ENCODE results near the gene HDHD3. TPM values are rescaled to one million over a fixed set of nuclear protein-coding genes. Genes with fewer than 3 reads are reported as not detected.
A peak's percentile ranks its signal among the peaks of the same experiment; 100 is the strongest.
"Not testable (repeated sequence)": the region's sequence is repeated elsewhere in the genome, so short reads cannot be mapped to it uniquely, and the experiment has no call there.

Gene HDHD3
- polyA plus RNA-seq, 4 donors, result 96.9 to 370 (median 210) TPM

DNA sequence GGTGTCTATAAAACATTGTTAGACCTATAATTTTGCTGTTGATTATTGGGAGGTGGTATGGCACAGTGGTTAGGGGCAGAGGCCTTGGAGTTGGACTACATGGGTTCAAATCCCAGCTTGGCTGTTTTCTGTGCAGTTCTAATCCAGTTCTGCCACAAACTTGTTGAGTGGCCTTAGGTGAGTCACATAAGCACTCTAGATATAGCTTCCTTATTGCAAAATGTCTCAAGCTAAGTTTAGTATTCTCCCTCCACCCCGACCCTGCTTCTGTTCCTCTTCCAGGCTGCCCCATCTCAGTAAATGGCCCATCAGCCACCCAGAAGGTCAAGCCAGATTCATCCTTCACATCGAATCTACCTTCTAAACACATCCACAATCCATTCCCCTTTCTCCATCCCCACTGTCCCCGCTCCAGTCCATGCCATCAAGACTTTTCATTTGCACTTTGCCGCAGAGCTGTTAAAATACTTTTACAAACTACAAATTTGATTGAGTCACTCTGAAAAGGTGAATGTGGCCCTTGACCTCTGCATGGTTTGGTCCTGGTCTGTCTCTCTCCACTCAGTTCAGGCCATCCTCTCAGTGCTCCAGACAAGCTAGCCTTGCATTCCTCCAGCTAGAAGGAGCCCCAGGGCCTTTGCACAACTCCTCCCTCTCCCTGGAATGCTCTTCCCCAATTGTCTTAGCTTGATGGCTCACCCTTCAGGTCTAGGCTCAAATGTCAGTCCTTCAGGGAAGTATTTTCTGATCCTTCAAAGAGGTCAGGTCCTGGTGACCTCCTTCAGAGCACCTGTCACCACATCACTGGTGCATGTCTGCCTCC, 10.0 kb upstream of the HDHD3 start:
- H3K27me3 ChIP-seq (ENCODE audit: control insufficient read depth in 3 of 3, insufficient read depth in 3 of 3, low read length in 3 of 3), result no peaks in the 10 kb centered on the region
- FAIRE-seq (no peak), DNase-seq (no peak)
- H3K4me3 ChIP-seq (ENCODE audit: low read depth in 1 of 3, low read length in 3 of 3), result no peak overlapping the region
- peaks cover 0 to 55% (median 4%) of the 10 kb centered on the region in 3 donors for H3K36me3 ChIP-seq (ENCODE audit: control insufficient read depth in 3 of 3, insufficient read depth in 2 of 3, low read depth in 1 of 3, low read length in 3 of 3)
- peaks cover 5 to 56% (median 7%) of the 10 kb centered on the region in 3 donors for H3K4me1 ChIP-seq (ENCODE audit: control insufficient read depth in 3 of 3, insufficient read depth in 2 of 3, low read depth in 1 of 3, low read length in 2 of 3)
- peak overlapping the region; percentile 32 to 77 (median 71) for H3K27ac ChIP-seq (ENCODE audit: low read depth in 1 of 3, low read length in 2 of 3)
- 82 to 88% (median 84%) methylated on average over 4 of the region's 4 CpGs for WGBS, 3 donors
- no peaks in the 10 kb centered on the region for H3K9me3 ChIP-seq (ENCODE audit: control insufficient read depth in 2 of 2, insufficient read depth in 1 of 2, low read depth in 1 of 2, low read length in 1 of 2)

DNA sequence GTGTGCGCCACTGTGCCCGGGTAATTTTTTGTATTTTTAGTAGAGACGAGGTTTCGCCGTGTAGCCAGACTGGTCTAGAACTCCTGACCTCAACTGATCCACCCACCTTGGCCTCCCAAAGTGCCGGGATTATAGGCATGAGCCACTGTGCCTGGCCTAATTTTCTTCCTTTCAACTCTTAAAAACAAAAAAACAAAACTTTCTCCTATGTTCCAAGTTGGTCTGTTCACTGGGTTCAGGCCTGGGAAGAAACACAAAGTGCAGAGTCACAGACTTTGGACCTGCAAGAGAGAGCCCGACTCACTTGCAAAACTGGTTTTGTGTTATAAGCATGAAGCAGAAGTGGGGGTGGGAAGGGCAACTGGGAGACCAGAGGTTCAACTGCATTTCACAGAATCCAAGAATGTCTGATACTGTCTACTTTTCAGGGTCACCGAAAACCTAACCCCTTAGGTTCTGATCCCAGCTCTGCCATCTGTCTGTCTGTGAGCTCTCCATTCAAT, 5.2 kb upstream of the HDHD3 start:
- 14 to 64% (median 30%) methylated on average over 8 of the region's 8 CpGs for WGBS, 3 donors
- no peak for FAIRE-seq

DNA sequence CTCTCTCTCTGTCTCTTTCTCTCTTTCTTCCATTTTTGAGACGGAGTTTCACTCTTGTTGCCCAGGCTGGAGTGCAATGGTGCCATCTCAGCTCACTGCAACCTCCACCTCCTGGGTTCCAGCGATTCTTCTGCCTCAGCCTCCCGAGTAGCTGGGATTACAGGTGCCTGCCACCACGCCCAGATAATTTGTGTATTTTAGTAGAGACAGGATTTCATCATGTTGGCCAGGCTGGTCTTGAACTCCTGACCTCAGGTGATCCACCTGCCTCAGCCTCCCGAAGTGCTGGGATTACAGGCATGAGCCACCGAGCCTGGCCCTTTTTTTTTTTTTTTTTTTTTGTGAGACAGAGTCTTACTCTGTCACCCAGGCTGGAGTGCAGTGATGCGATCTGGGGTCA, 4.7 kb upstream of the HDHD3 start:
- FAIRE-seq; H3K27me3 ChIP-seq (ENCODE audit: control insufficient read depth in 3 of 3, insufficient read depth in 3 of 3, low read length in 3 of 3); H3K9me3 ChIP-seq (ENCODE audit: control insufficient read depth in 2 of 2, insufficient read depth in 1 of 2, low read depth in 1 of 2, low read length in 1 of 2); DNase-seq; H3K36me3 ChIP-seq (ENCODE audit: control insufficient read depth in 3 of 3, insufficient read depth in 2 of 3, low read depth in 1 of 3, low read length in 3 of 3); H3K4me3 ChIP-seq (ENCODE audit: low read depth in 1 of 3, low read length in 3 of 3): not testable (repeated sequence)
- Histone ChIP-seq H3K27ac (ENCODE audit: low read depth in 1 of 3, low read length in 2 of 3) (peak overlapping the region; percentile 81 to 94 (median 82)), H3K4me1 (ENCODE audit: control insufficient read depth in 3 of 3, insufficient read depth in 2 of 3, low read depth in 1 of 3, low read length in 2 of 3) (peaks cover under 1 to 54% (median 6%) of the 10 kb centered on the region in 3 donors)
- 17 to 65% (median 28%) methylated on average over 6 to 7 of the region's 7 CpGs for WGBS, 3 donors

More for the DNA sequence above, 5.2 kb upstream of the HDHD3 start:
- peak; percentile 95 to 97 for DNase-seq
- no peak overlapping the region for H3K4me3 ChIP-seq (ENCODE audit: low read depth in 1 of 3, low read length in 3 of 3)
- H3K9me3 ChIP-seq (ENCODE audit: control insufficient read depth in 2 of 2, insufficient read depth in 1 of 2, low read depth in 1 of 2, low read length in 1 of 2), result no peaks in the 10 kb centered on the region
- H3K4me1 ChIP-seq (ENCODE audit: control insufficient read depth in 3 of 3, insufficient read depth in 2 of 3, low read depth in 1 of 3, low read length in 2 of 3), result peaks cover 6 to 59% (median 8%) of the 10 kb centered on the region in 3 donors
- H3K27ac ChIP-seq (ENCODE audit: low read depth in 1 of 3, low read length in 2 of 3), result peak overlapping the region; percentile 81 to 94 (median 82)
- peaks cover 0 to 10% (median 0%) of the 10 kb centered on the region in 3 donors for H3K36me3 ChIP-seq (ENCODE audit: control insufficient read depth in 3 of 3, insufficient read depth in 2 of 3, low read depth in 1 of 3, low read length in 3 of 3)
- H3K27me3 ChIP-seq (ENCODE audit: control insufficient read depth in 3 of 3, insufficient read depth in 3 of 3, low read length in 3 of 3), result no peaks in the 10 kb centered on the region

DNA sequence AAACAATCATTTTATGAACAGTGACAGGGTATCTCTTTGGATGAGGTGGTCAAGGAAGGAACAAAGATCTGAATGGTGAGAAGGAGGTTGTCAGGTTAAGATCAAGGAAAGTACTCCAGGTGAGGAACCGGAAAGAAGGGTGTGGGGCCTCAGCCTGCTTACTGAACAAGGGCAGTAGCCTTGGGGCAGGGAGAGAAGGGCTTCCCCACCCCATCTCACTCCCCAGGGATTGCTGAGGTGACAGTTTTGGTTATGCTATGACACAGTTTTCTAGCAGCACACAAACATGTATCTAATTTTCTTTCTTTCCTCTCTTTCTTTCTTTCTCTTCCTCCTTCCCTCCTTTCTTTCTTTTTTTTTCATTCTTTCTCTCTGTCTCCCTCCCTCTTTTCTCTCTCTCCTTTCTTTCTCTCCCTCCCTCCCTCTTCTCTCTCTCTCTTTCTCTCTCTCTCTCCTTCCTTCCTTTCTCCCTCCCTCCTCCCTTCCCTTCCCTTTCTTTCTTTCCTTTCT, 4.1 kb upstream of the HDHD3 start:
- peak; percentile 56 to 77 for DNase-seq
- Histone ChIP-seq H3K9me3 (ENCODE audit: control insufficient read depth in 2 of 2, insufficient read depth in 1 of 2, low read depth in 1 of 2, low read length in 1 of 2) (no peaks in the 10 kb centered on the region), H3K4me1 (ENCODE audit: control insufficient read depth in 3 of 3, insufficient read depth in 2 of 3, low read depth in 1 of 3, low read length in 2 of 3) (peaks cover 0 to 49% (median 4%) of the 10 kb centered on the region in 3 donors), H3K36me3 (ENCODE audit: control insufficient read depth in 3 of 3, insufficient read depth in 2 of 3, low read depth in 1 of 3, low read length in 3 of 3) (peaks cover 0 to 4% (median 0%) of the 10 kb centered on the region in 3 donors), H3K27me3 (ENCODE audit: control insufficient read depth in 3 of 3, insufficient read depth in 3 of 3, low read length in 3 of 3) (no peaks in the 10 kb centered on the region), H3K27ac (ENCODE audit: low read depth in 1 of 3, low read length in 2 of 3) (peak overlapping the region; percentile 68 to 94 (median 78)), H3K4me3 (ENCODE audit: low read depth in 1 of 3, low read length in 3 of 3) (no peak overlapping the region)
- no peak for FAIRE-seq
- 8 to 42% (median 15%) methylated on average over 1 of the region's 1 CpG for WGBS, 3 donors

DNA sequence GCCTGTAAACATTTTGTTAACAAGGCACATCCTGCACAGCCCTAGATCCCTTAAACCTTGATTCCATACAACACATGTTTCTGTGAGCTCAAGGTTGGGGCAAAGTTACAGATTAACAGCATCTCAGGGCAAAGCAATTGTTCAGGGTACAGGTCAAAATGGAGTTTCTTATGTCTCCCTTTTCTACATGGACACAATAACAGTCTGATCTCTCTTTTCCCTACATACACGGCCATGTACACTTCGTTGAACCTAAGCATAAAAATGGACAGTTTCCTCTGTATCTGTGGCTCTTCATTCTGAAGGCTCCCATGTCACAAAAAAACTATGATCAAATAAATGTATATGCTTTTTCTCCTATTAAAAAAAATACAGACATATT, 3.0 kb upstream of the HDHD3 start:
- WGBS, 3 donors, result 17 to 61% (median 53%) methylated on average over 2 of the region's 2 CpGs
- H3K4me3 ChIP-seq (ENCODE audit: low read depth in 1 of 3, low read length in 3 of 3); DNase-seq; H3K9me3 ChIP-seq (ENCODE audit: control insufficient read depth in 2 of 2, insufficient read depth in 1 of 2, low read depth in 1 of 2, low read length in 1 of 2); H3K36me3 ChIP-seq (ENCODE audit: control insufficient read depth in 3 of 3, insufficient read depth in 2 of 3, low read depth in 1 of 3, low read length in 3 of 3); FAIRE-seq; H3K27me3 ChIP-seq (ENCODE audit: control insufficient read depth in 3 of 3, insufficient read depth in 3 of 3, low read length in 3 of 3): not testable (repeated sequence)
- Histone ChIP-seq H3K27ac (ENCODE audit: low read depth in 1 of 3, low read length in 2 of 3) (peak overlapping the region; percentile 33 to 94 (median 63)), H3K4me1 (ENCODE audit: control insufficient read depth in 3 of 3, insufficient read depth in 2 of 3, low read depth in 1 of 3, low read length in 2 of 3) (peaks cover 0 to 47% (median 5%) of the 10 kb centered on the region in 3 donors)

DNA sequence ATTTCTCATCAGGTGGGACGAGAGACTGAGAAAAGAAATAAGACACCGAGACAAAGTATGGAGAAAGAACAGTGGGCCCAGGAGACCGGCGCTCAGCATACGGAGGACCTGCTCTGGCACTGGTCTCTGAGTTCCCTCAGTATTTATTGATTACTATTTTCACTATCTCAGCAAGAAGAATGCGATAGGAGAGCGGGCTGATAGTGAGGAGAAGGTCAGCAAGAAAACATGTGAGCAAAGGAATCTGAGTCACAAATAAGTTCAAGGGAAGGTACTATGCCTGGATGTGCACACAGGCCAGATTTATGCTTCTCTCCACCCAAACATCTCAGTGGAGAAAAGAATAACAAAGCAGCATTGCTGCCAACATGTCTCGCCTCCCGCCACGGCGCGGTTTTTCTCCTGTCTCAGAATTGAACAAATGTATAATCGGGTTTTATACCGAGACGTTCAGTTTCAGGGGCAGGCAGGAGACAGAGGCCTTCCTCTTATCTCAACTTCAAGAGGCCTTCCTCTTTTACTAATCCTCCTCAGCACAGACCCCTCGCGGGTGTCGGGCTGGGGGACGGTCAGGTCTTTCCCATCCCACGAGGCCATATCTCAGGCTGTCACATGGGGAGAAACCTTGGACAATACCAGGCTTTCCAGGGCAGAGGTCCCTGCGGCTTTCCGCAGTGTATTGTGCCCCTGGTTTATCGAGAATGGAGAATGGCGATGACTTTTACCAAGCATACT, 2.5 kb upstream of the HDHD3 start:
- FAIRE-seq; H3K9me3 ChIP-seq (ENCODE audit: control insufficient read depth in 2 of 2, insufficient read depth in 1 of 2, low read depth in 1 of 2, low read length in 1 of 2); H3K4me3 ChIP-seq (ENCODE audit: low read depth in 1 of 3, low read length in 3 of 3); H3K27me3 ChIP-seq (ENCODE audit: control insufficient read depth in 3 of 3, insufficient read depth in 3 of 3, low read length in 3 of 3): not testable (repeated sequence)
- H3K27ac ChIP-seq (ENCODE audit: low read depth in 1 of 3, low read length in 2 of 3), result peak overlapping the region; percentile 47 to 94 (median 85)
- DNase-seq, result peak; percentile 51 to 80
- 16 to 50% (median 34%) methylated on average over 24 of the region's 24 CpGs for WGBS, 3 donors
- H3K4me1 ChIP-seq (ENCODE audit: control insufficient read depth in 3 of 3, insufficient read depth in 2 of 3, low read depth in 1 of 3, low read length in 2 of 3), result peaks cover 3 to 53% (median 5%) of the 10 kb centered on the region in 3 donors
- H3K36me3 ChIP-seq (ENCODE audit: control insufficient read depth in 3 of 3, insufficient read depth in 2 of 3, low read depth in 1 of 3, low read length in 3 of 3), result peaks cover 0 to 11% (median 5%) of the 10 kb centered on the region in 3 donors

DNA sequence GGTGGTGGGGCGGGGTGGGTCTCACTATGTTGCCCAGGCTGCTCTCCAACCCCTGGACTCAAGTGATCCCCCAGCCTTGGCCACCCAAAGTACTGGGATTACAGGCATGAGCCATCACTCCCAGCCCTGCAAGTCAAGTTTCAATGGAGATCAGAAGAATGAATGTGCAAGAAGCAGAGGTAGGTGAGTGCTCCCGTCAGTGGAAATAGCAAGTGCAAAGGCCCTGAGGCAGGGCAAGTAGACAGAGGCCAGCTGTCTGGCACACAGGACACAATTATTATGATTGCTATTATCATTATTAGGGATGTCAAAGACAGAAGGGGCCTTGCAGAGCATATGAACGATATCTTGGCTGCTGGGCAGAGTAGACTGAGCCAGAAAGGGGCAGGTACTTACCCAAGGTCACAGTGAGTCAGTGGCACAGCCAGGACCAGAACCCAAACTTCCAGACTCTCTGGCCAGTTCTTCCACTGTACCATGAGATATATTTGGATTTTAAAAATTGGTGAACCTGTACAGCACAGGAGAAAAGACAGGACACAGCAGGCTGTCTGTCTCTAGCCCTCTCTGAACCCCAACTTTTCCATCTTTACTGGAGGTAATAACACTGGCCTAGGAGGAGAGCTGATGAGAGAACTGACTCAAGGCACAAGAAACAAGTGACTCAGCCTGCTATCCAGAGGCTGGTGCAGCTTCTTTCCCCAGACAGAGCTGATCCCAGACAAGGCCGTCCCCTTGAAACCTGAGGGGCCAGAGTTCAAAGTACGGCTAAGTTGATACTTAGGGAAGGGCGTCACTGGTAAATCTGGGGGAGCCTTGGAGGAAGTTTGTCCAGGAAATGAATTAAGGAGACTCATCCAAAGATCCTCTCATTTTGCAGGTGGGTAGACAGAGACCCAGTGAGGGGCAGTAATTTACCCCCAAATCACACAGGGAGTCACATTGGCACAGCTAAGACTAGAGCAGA, 1.4 kb downstream of the HDHD3 start:
- peak overlapping the region; percentile 94 to 100 (median 97) for H3K27ac ChIP-seq (ENCODE audit: low read depth in 1 of 3, low read length in 2 of 3)
- peaks cover 5 to 61% (median 7%) of the 10 kb centered on the region in 3 donors for H3K4me1 ChIP-seq (ENCODE audit: control insufficient read depth in 3 of 3, insufficient read depth in 2 of 3, low read depth in 1 of 3, low read length in 2 of 3)
- H3K36me3 ChIP-seq (ENCODE audit: control insufficient read depth in 3 of 3, insufficient read depth in 2 of 3, low read depth in 1 of 3, low read length in 3 of 3), result peaks cover 4 to 37% (median 14%) of the 10 kb centered on the region in 3 donors
- DNase-seq (peak; percentile 95 to 99), FAIRE-seq (no peak)
- H3K4me3 ChIP-seq (ENCODE audit: low read depth in 1 of 3, low read length in 3 of 3), result peak overlapping the region in 2 of 3 donors; percentile 87 to 100
- no peaks in the 10 kb centered on the region for H3K27me3 ChIP-seq (ENCODE audit: control insufficient read depth in 3 of 3, insufficient read depth in 3 of 3, low read length in 3 of 3)
- 26 to 63% (median 42%) methylated on average over 6 of the region's 6 CpGs for WGBS, 3 donors
- H3K9me3 ChIP-seq (ENCODE audit: control insufficient read depth in 2 of 2, insufficient read depth in 1 of 2, low read depth in 1 of 2, low read length in 1 of 2), result no peaks in the 10 kb centered on the region
